ENCODE data around the gene MRPL33.

MRPL33 gene

GRCh38 chr2:27771548-27772335 is at the start of gene MRPL33:
TSS of gene MRPL33 (plus strand) at chr2:27771719. CDS start at chr2:27771778, 59 bp downstream.
- peak; percentile 89 to 90 for DNase-seq

GRCh38 chr2:27721884-27722485 is 49.5 kb upstream of the MRPL33 start:
- no peak for DNase-seq

- no peak for DNase-seq
Measured at GRCh38 chr2:27723372-27724144, 48.0 kb upstream of the MRPL33 start.

GRCh38 chr2:27724191-27724590 is 47.3 kb upstream of the MRPL33 start:
- DNase-seq: no peak

- DNase-seq: no peak
Measured at GRCh38 chr2:27724905-27725701, 46.4 kb upstream of the MRPL33 start.

GRCh38 chr2:27727257-27727656 is 44.3 kb upstream of the MRPL33 start:
- no peak for DNase-seq

- DNase-seq: no peak
Measured at GRCh38 chr2:27728081-27728858, 43.2 kb upstream of the MRPL33 start.

- DNase-seq: no peak
Measured at GRCh38 chr2:27729198-27729597, 42.3 kb upstream of the MRPL33 start.

- no peak for DNase-seq
Measured at GRCh38 chr2:27729614-27730013, 41.9 kb upstream of the MRPL33 start.

- no peak for DNase-seq
Measured at GRCh38 chr2:27730261-27730662, 41.3 kb upstream of the MRPL33 start.

- DNase-seq: no peak
Measured at GRCh38 chr2:27730980-27731691, 40.4 kb upstream of the MRPL33 start.

- no peak for DNase-seq
Measured at GRCh38 chr2:27734305-27734704, 37.2 kb upstream of the MRPL33 start.

GRCh38 chr2:27735263-27735904 is 36.1 kb upstream of the MRPL33 start:
- peak; percentile 61 to 70 for DNase-seq

GRCh38 chr2:27736031-27736889 is 35.3 kb upstream of the MRPL33 start:
- DNase-seq: no peak

- DNase-seq: no peak
Measured at GRCh38 chr2:27736890-27737204, 34.7 kb upstream of the MRPL33 start.

GRCh38 chr2:27737676-27738348 is 33.7 kb upstream of the MRPL33 start:
- DNase-seq: no peak

GRCh38 chr2:27738349-27739057 is 33.0 kb upstream of the MRPL33 start:
- no peak for DNase-seq

GRCh38 chr2:27739058-27739373 is 32.5 kb upstream of the MRPL33 start:
- no peak for DNase-seq

- DNase-seq: no peak
Measured at GRCh38 chr2:27741673-27742072, 29.8 kb upstream of the MRPL33 start.

Data from activated CD4-positive, alpha-beta T cell treated with anti-CD3 and anti-CD28 coated beads, Interleukin-2, amount 50 U/mL, for 4 hours (primary cell).